GM12891 (cell line): ENCODE results near the gene RBM19.

Experiments
- POLR2A ChIP-seq: IDR thresholded peaks from 2 replicates; pipeline ENCODE4 v1.6.1; 2011; ENCODE audit warnings: low read depth, low read length, control low read depth
- POLR2AphosphoS5 ChIP-seq: IDR thresholded peaks from 2 replicates; pipeline ENCODE4 v1.6.1; 2011; ENCODE audit warnings: low read depth, low read length, control low read depth
- POU2F2 ChIP-seq: IDR thresholded peaks from 2 replicates; pipeline ENCODE4 v1.6.1; 2011; ENCODE audit warnings: low read depth, mild to moderate bottlenecking, control low read depth, low read length, moderate library complexity
- SPI1 ChIP-seq: IDR thresholded peaks from 2 replicates; pipeline ENCODE4 v1.6.1; 2011; ENCODE audit warnings: low read depth, low read length, control low read depth
- TAF1 ChIP-seq: IDR thresholded peaks from 2 replicates; pipeline ENCODE4 v1.6.1; 2011; ENCODE audit warnings: low read depth, low read length, control low read depth

DNA sequence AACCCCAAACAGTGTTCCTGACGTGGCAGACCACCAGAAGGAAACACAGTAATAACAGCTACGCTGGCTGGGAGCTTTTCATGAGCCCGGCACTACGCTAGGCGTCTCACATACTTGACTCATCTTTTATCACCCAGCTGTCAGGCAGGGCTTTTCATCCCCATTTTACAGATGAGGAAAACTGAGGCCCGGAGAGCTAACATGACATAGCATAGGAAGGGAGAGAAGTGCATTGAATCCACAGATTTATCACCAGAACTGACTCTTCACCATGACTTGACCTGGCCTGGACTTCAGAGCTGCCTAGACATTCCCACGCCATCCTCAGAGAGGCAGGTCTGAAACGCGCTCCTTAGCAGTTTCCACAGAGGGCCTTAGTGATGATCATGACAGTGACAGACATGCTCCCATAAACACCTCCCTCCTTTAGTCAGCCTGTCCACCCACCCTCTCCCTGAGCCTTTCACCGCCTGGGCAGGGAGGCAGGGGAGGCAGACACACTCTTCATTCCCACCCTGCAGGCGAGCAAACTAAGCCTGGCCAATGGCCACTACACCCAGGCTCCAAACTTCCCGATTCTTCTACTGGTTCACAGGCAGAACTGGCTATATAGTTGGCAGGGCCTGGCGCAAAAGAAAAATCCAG, 56.2 kb downstream of the RBM19 start:
- TF ChIP-seq POLR2A (no peak), SPI1 (no peak), TAF1 (no peak), POLR2AphosphoS5 (no peak), POU2F2 (no peak)
